HG03196 (cell line): ENCODE results near the gene CCDC3.

ENCODE experiments used
- ATAC-seq: cut with Tn5 transposase; IDR thresholded peaks from one replicate; pipeline ENCODE4 v1.9.1; 2021; ENCODE audit not compliant: unreplicated experiment

Gene CCDC3

DNA sequence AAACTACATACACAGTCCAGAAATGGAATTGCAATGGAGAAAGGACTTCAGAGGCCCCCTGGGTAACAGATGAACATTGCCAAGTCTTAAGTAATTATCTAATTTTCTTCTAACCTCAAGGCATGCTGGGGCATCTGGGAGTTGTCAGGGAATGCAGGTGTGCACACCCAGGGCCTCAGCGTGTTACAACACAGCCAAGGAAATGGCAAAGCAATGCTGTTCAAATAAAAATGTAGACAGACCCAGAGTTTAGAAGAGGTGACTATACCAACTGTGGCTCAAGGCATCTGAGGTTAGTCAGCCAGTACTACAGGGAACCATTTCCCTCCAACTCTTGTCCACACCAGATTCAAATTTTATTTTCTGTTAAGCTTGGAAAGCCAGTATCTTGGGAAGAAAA is 73.6 kb downstream of the CCDC3 start:
- no peak for ATAC-seq

DNA sequence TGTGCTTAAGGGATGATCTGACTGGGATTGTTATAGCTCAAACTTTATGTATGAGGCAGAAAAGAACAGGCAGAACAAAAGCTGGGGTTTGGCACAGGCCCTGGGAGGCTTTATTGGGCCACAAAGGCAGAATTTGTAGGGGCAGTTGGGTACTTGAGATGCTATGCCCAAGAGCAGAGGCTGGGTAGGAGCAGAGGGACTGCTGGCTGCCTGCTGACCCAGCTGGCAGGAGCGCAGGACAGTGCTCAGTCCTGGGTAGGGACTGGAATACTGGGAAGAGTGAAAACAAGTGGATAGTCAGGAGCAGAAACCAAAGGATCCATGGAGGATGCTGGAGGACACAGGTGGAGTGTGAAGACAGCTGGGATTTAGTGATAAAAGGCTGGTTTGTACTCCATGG is 75.7 kb downstream of the CCDC3 start:
- ATAC-seq, result no peak

GRCh38 chr10:12924911-12925310 is 76.6 kb downstream of the CCDC3 start:
- no peak for ATAC-seq

DNA sequence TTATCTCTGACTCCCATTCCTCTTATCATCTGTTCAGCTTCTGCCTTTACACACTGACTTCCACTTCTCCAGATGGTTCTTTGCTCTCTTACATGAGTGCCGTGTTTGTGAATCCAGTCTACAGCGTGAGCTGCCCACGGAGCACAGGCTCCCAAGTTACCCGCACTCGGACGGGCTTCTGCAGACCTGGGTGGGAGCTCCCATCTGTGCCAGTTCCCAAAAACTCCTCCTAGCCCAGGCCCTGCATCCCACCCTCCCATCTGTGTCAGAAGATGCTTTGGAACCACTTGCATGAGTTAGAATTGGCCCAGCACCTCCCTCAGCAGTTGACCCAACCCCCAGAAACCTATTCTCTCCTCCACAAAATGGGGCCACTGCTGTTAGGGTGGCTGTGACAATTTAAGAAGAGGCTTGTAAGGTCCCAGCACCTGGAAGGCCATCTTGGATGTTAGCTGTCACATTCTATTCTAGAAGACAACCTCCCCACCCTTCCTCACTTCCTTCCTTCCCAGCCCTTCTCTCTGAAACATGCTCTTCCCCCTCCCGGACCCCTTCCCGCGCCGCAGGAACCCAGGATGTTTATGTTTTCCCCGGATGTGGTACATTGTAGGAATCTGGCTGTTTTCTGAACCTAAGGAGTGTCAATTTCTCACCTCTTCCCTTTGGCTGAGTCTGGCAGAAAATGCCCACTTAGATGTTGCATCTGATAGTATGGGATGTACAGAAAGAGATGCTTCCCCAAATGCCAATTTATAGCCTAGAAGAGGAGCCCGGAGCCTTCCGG is 79.2 kb downstream of the CCDC3 start:
- no peak for ATAC-seq

DNA sequence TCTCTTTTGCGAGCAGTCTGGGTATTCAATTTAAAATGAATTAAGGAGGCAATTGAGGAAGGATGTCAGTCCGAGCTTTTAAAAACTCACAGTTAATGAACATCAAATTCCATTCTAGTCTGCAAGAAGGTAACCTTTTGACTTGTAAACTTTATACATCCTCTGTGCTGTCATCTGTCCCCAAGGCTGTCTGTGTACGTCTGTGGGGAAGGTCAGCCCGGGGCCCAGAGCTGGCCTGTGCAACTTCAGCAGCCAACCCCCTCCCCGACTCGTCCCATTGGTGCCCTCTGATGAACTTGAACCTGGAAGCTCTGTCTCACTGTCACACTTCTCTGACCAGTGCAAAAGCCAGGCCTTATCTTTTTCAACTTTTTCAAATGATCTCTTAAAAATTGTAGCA is 80.3 kb downstream of the CCDC3 start:
- no peak for ATAC-seq

DNA sequence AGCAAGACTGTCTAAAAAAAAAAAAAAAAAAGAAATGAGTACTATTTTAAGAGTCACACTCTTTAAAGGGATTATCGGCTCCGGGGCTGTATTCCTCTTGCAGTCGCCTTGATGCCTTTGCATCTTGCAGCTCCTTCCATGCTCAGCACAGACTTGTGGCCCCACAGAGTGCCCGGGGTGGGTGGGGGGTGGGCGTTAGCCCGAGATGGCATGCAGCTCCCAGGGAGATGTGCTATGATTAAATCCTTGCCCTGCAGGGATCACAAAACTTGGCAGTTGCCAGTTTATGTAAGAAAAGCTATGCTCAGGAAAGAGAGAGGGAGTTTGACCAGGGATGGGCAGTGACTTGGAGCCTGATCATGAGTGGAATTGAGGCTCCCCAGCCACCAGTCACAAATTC is 81.9 kb downstream of the CCDC3 start:
- ATAC-seq, result no peak

GRCh38 chr10:12916587-12916986 is 84.9 kb downstream of the CCDC3 start:
- no peak for ATAC-seq

- no peak for ATAC-seq
These were observed 85.8 kb downstream of the CCDC3 start for GRCh38 chr10:12915637-12916168.

GRCh38 chr10:12914111-12914510 is 87.4 kb downstream of the CCDC3 start:
- no peak for ATAC-seq

- ATAC-seq, result no peak
These were observed 89.7 kb downstream of the CCDC3 start for GRCh38 chr10:12911795-12912194.

GRCh38 chr10:12910835-12911234 is 90.7 kb downstream of the CCDC3 start:
- ATAC-seq, result no peak

- no peak for ATAC-seq
These were observed 91.7 kb downstream of the CCDC3 start for GRCh38 chr10:12909836-12910185.

GRCh38 chr10:12909182-12909835 is 92.2 kb downstream of the CCDC3 start:
- no peak for ATAC-seq

GRCh38 chr10:12908773-12909172 is 92.7 kb downstream of the CCDC3 start:
- no peak for ATAC-seq

GRCh38 chr10:12907656-12908055 is 93.9 kb downstream of the CCDC3 start:
- no peak for ATAC-seq

DNA sequence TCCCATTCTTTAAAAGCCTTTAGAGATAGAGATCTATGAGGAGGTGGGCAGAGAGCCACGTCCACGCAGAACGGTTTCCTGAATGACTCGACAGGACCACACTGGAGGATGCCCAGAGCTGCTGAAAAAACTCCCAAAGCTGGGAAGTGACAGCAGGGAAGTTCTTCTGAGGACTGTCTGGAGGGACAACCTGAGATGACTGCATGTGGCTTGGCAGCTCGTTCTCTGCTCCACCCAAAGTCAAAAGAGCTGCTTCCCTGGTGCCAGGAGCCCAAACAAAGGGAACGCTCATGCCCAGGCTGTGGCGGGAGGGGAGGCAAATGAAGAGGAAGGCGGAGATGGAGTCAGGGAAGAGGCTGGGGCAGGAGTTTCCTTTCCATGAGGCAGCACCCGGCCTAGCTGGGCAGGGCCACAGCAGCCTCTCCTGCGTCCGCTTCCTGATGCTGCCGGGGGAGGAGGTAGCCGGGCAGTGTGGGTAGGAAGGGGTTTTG is 95.4 kb downstream of the CCDC3 start:
- ATAC-seq, result no peak

GRCh38 chr10:12905067-12905466 is 96.4 kb downstream of the CCDC3 start:
- ATAC-seq, result no peak

GRCh38 chr10:12902851-12903358 is 98.6 kb downstream of the CCDC3 start:
- ATAC-seq, result no peak

GRCh38 chr10:12902135-12902572 is 99.4 kb downstream of the CCDC3 start:
- no peak for ATAC-seq

DNA sequence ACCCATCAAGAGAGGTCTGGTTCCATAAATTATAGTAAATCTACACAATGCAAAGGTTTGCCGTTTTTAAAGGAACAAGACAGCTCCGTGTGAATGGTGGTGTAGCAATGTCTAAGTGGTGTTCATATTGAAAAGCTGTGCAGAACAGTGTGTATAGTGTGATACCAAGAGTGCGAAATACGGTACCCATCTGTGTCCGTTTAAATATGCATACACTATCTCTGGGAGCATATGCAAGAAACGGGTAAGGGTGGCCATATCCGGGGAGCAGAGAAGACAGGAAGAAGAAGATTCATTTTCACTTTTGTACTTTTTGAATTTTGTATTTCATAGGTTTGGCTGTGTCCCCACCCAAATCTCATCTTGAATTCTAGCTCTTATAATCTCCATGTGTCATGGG is 102.0 kb downstream of the CCDC3 start:
- no peak for ATAC-seq

- no peak for ATAC-seq
These were observed 103.2 kb downstream of the CCDC3 start for GRCh38 chr10:12898271-12898670.

- no peak for ATAC-seq
These were observed 104.2 kb downstream of the CCDC3 start for GRCh38 chr10:12897278-12897677.
